ENCODE results near the gene MRPL55.
A peak's percentile ranks its signal among the peaks of the same experiment; 100 is the strongest.

MRPL55 gene

GRCh38 chr1:228073061-228073856, 35.8 kb downstream of the MRPL55 start:
- Histone ChIP-seq H2AFZ (ENCODE audit: low read length) (no peak overlapping the region), H2BK5ac (ENCODE audit: low read length) (peak overlapping the region; percentile 10), H3K36me3 (replicated peaks in 1 of 2; ENCODE audit: control insufficient read depth in 2 of 2, insufficient read depth in 2 of 2, low read length in 2 of 2) (no peaks in the 10 kb centered on the region), H3K4ac (ENCODE audit: low read length) (peak overlapping the region; percentile 78), H4K91ac (ENCODE audit: low read depth, low read length, poor library complexity) (peak overlapping the region; percentile 9), H2AK5ac (ENCODE audit: low read depth, low read length) (peak overlapping the region; percentile 96), H3K4me1 (ENCODE audit: control insufficient read depth in 2 of 2, insufficient read depth in 1 of 2, low read depth in 1 of 2, low read length in 2 of 2) (peaks cover 0 to 12% of the 10 kb centered on the region in 2 donors), H3K18ac (ENCODE audit: low read length) (peak overlapping the region; percentile 92), H3K27me3 (ENCODE audit: control insufficient read depth in 3 of 3, insufficient read depth in 3 of 3, low read depth in 1 of 3, low read length in 3 of 3) (peaks cover 3 to 44% (median 41%) of the 10 kb centered on the region in 3 experiments), H3K9me3 (replicated peaks in 1 of 2; ENCODE audit: control insufficient read depth in 2 of 2, insufficient read depth in 1 of 2, low read depth in 1 of 2, low read length in 2 of 2) (peaks cover 0 to 5% of the 10 kb centered on the region in 2 donors), H3K9ac (ENCODE audit: low read depth, low read length, poor library complexity) (no peak overlapping the region), H3K4me2 (ENCODE audit: insufficient read depth, low read length, poor library complexity, severe bottlenecking) (no peak overlapping the region), H3K14ac (ENCODE audit: low read length) (peak overlapping the region; percentile 79), H3K79me1 (ENCODE audit: low read depth, low read length) (peaks cover 3% of the 10 kb centered on the region), H4K8ac (ENCODE audit: low read depth, low read length) (no peak overlapping the region), H3K23ac (ENCODE audit: low read depth, low read length, poor library complexity) (peak overlapping the region; percentile 82), H2BK120ac (ENCODE audit: low read depth, low read length) (no peak overlapping the region), H3K27ac (replicated peaks; ENCODE audit: low read length) (no peak overlapping the region), H3K4me3 (ENCODE audit: low read length in 2 of 2) (no peak overlapping the region), H2BK15ac (ENCODE audit: low read length) (peak overlapping the region; percentile 94), H2BK12ac (ENCODE audit: low read length) (peak overlapping the region; percentile 99)
- DNase-seq (ENCODE audit: low spot score), result no peak
- WGBS, 2 donors (ENCODE audit: extremely low coverage in 2 of 2, insufficient read length in 2 of 2, insufficient replicate concordance in 1 of 2), result no CpG with 5 or more reads among the region's 23 CpGs

- peak overlapping the region; percentile 96 for H2AK5ac ChIP-seq (ENCODE audit: low read depth, low read length)
These were observed 36.4 kb downstream of the MRPL55 start for GRCh38 chr1:228072658-228073043.

GRCh38 chr1:228071839-228072657, 37.1 kb downstream of the MRPL55 start:
- Histone ChIP-seq H3K27me3 (ENCODE audit: control insufficient read depth in 3 of 3, insufficient read depth in 3 of 3, low read depth in 1 of 3, low read length in 3 of 3) (peaks cover 3 to 56% (median 52%) of the 10 kb centered on the region in 3 experiments), H3K4ac (ENCODE audit: low read length) (no peak overlapping the region), H3K4me2 (ENCODE audit: insufficient read depth, low read length, poor library complexity, severe bottlenecking) (no peak overlapping the region), H3K23ac (ENCODE audit: low read depth, low read length, poor library complexity) (no peak overlapping the region), H2AFZ (ENCODE audit: low read length) (no peak overlapping the region), H3K14ac (ENCODE audit: low read length) (no peak overlapping the region), H3K36me3 (replicated peaks in 1 of 2; ENCODE audit: control insufficient read depth in 2 of 2, insufficient read depth in 2 of 2, low read length in 2 of 2) (no peaks in the 10 kb centered on the region), H2BK15ac (ENCODE audit: low read length) (no peak overlapping the region), H3K9ac (ENCODE audit: low read depth, low read length, poor library complexity) (no peak overlapping the region), H2AK5ac (ENCODE audit: low read depth, low read length) (no peak overlapping the region), H3K18ac (ENCODE audit: low read length) (peak overlapping the region; percentile 3), H4K8ac (ENCODE audit: low read depth, low read length) (no peak overlapping the region), H3K4me1 (ENCODE audit: control insufficient read depth in 2 of 2, insufficient read depth in 1 of 2, low read depth in 1 of 2, low read length in 2 of 2) (peaks cover 0 to 12% of the 10 kb centered on the region in 2 donors), H3K27ac (replicated peaks; ENCODE audit: low read length) (no peak overlapping the region), H3K9me3 (replicated peaks in 1 of 2; ENCODE audit: control insufficient read depth in 2 of 2, insufficient read depth in 1 of 2, low read depth in 1 of 2, low read length in 2 of 2) (peaks cover 0 to 5% of the 10 kb centered on the region in 2 donors), H2BK12ac (ENCODE audit: low read length) (no peak overlapping the region), H2BK5ac (ENCODE audit: low read length) (no peak overlapping the region), H4K91ac (ENCODE audit: low read depth, low read length, poor library complexity) (no peak overlapping the region), H3K79me1 (ENCODE audit: low read depth, low read length) (peaks cover 3% of the 10 kb centered on the region), H3K4me3 (ENCODE audit: low read length in 2 of 2) (no peak overlapping the region), H2BK120ac (ENCODE audit: low read depth, low read length) (no peak overlapping the region)
- 100% methylated on average over 3 of the region's 7 CpGs for WGBS, 2 donors (ENCODE audit: extremely low coverage in 2 of 2, insufficient read length in 2 of 2, insufficient replicate concordance in 1 of 2)
- no peak for DNase-seq (ENCODE audit: low spot score)

More at GRCh38 chr1:228072658-228073043, 36.4 kb downstream of the MRPL55 start:
- no peak overlapping the region for H2BK120ac ChIP-seq (ENCODE audit: low read depth, low read length)
- H3K4me1 ChIP-seq (ENCODE audit: control insufficient read depth in 2 of 2, insufficient read depth in 1 of 2, low read depth in 1 of 2, low read length in 2 of 2), result peaks cover 0 to 12% of the 10 kb centered on the region in 2 donors
- DNase-seq (ENCODE audit: low spot score), result no peak
- H4K91ac ChIP-seq (ENCODE audit: low read depth, low read length, poor library complexity), result no peak overlapping the region
- no peak overlapping the region for H3K4me3 ChIP-seq (ENCODE audit: low read length in 2 of 2)
- WGBS, 2 donors (ENCODE audit: extremely low coverage in 2 of 2, insufficient read length in 2 of 2, insufficient replicate concordance in 1 of 2), result no CpG with 5 or more reads among the region's 5 CpGs
- no peak overlapping the region for H2BK5ac ChIP-seq (ENCODE audit: low read length)
- H3K23ac ChIP-seq (ENCODE audit: low read depth, low read length, poor library complexity), result no peak overlapping the region
- peaks cover 0 to 5% of the 10 kb centered on the region in 2 donors for H3K9me3 ChIP-seq (replicated peaks in 1 of 2; ENCODE audit: control insufficient read depth in 2 of 2, insufficient read depth in 1 of 2, low read depth in 1 of 2, low read length in 2 of 2)
- H3K14ac ChIP-seq (ENCODE audit: low read length), result no peak overlapping the region
- peaks cover 3 to 50% (median 47%) of the 10 kb centered on the region in 3 experiments for H3K27me3 ChIP-seq (ENCODE audit: control insufficient read depth in 3 of 3, insufficient read depth in 3 of 3, low read depth in 1 of 3, low read length in 3 of 3)
- no peak overlapping the region for H3K9ac ChIP-seq (ENCODE audit: low read depth, low read length, poor library complexity)
- no peak overlapping the region for H3K4ac ChIP-seq (ENCODE audit: low read length)
- H2AFZ ChIP-seq (ENCODE audit: low read length), result no peak overlapping the region
- peaks cover 3% of the 10 kb centered on the region for H3K79me1 ChIP-seq (ENCODE audit: low read depth, low read length)
- H3K27ac ChIP-seq (replicated peaks; ENCODE audit: low read length), result no peak overlapping the region
- H3K36me3 ChIP-seq (replicated peaks in 1 of 2; ENCODE audit: control insufficient read depth in 2 of 2, insufficient read depth in 2 of 2, low read length in 2 of 2), result no peaks in the 10 kb centered on the region
- no peak overlapping the region for H4K8ac ChIP-seq (ENCODE audit: low read depth, low read length)
- no peak overlapping the region for H2BK12ac ChIP-seq (ENCODE audit: low read length)
- H3K4me2 ChIP-seq (ENCODE audit: insufficient read depth, low read length, poor library complexity, severe bottlenecking), result no peak overlapping the region
- no peak overlapping the region for H2BK15ac ChIP-seq (ENCODE audit: low read length)
- H3K18ac ChIP-seq (ENCODE audit: low read length), result no peak overlapping the region

GRCh38 chr1:228070851-228071250, 38.2 kb downstream of the MRPL55 start:
- Histone ChIP-seq H3K18ac (ENCODE audit: low read length) (no peak overlapping the region), H2BK12ac (ENCODE audit: low read length) (no peak overlapping the region), H3K4me3 (ENCODE audit: low read length in 2 of 2) (no peak overlapping the region), H2AK5ac (ENCODE audit: low read depth, low read length) (no peak overlapping the region), H3K27me3 (ENCODE audit: control insufficient read depth in 3 of 3, insufficient read depth in 3 of 3, low read depth in 1 of 3, low read length in 3 of 3) (peaks cover 3 to 62% (median 62%) of the 10 kb centered on the region in 3 experiments), H2AFZ (ENCODE audit: low read length) (no peak overlapping the region), H3K9ac (ENCODE audit: low read depth, low read length, poor library complexity) (no peak overlapping the region), H3K36me3 (replicated peaks in 1 of 2; ENCODE audit: control insufficient read depth in 2 of 2, insufficient read depth in 2 of 2, low read length in 2 of 2) (no peaks in the 10 kb centered on the region), H2BK5ac (ENCODE audit: low read length) (no peak overlapping the region), H3K4me1 (ENCODE audit: control insufficient read depth in 2 of 2, insufficient read depth in 1 of 2, low read depth in 1 of 2, low read length in 2 of 2) (peaks cover 0 to 12% of the 10 kb centered on the region in 2 donors), H3K9me3 (replicated peaks in 1 of 2; ENCODE audit: control insufficient read depth in 2 of 2, insufficient read depth in 1 of 2, low read depth in 1 of 2, low read length in 2 of 2) (peaks cover 0 to 5% of the 10 kb centered on the region in 2 donors), H3K14ac (ENCODE audit: low read length) (no peak overlapping the region), H2BK15ac (ENCODE audit: low read length) (no peak overlapping the region), H3K79me1 (ENCODE audit: low read depth, low read length) (peaks cover 3% of the 10 kb centered on the region), H3K4me2 (ENCODE audit: insufficient read depth, low read length, poor library complexity, severe bottlenecking) (no peak overlapping the region), H3K23ac (ENCODE audit: low read depth, low read length, poor library complexity) (no peak overlapping the region), H2BK120ac (ENCODE audit: low read depth, low read length) (no peak overlapping the region), H3K4ac (ENCODE audit: low read length) (no peak overlapping the region), H4K91ac (ENCODE audit: low read depth, low read length, poor library complexity) (no peak overlapping the region), H3K27ac (replicated peaks; ENCODE audit: low read length) (no peak overlapping the region), H4K8ac (ENCODE audit: low read depth, low read length) (no peak overlapping the region)
- no peak for DNase-seq (ENCODE audit: low spot score)
- WGBS, 2 donors (ENCODE audit: extremely low coverage in 2 of 2, insufficient read length in 2 of 2, insufficient replicate concordance in 1 of 2), result 100% methylated on average over 1 to 2 of the region's 3 CpGs
